Parathyroid adenoma (tissue), 2 donors: Measurements from ENCODE around the gene LRRC4C.

Experiments
- H2AFZ ChIP-seq: fragments of 300-600 bp; sonication (generic); one replicate; pipeline ENCODE4 v1.7.0; 2017; ENCODE audit warnings: antibody characterized with exemption, mild to moderate bottlenecking
- H3K27ac ChIP-seq: fragments of 300-600 bp; sonication (generic); one replicate; pipeline ENCODE4 v1.7.0; 2017
- H3K27me3 ChIP-seq: fragments of 300-600 bp; sonication (generic); one replicate; pipeline ENCODE4 v1.7.0; 2017; ENCODE audit warnings: low read length; ENCODE audit not compliant: control insufficient read depth, insufficient read depth
- H3K36me3 ChIP-seq: fragments of 300-600 bp; sonication (generic); one replicate; pipeline ENCODE4 v1.7.0; 2017; ENCODE audit warnings: low read length; ENCODE audit not compliant: control insufficient read depth, insufficient read depth
- H3K4me1 ChIP-seq: fragments of 300-600 bp; sonication (generic); one replicate; pipeline ENCODE4 v1.7.0; 2017; ENCODE audit warnings: control low read depth
- H3K4me2 ChIP-seq: fragments of 300-600 bp; sonication (generic); one replicate; pipeline ENCODE4 v1.7.0; 2017; ENCODE audit warnings: low read length
- H3K4me3 ChIP-seq: fragments of 300-600 bp; sonication (generic); one replicate; pipeline ENCODE4 v1.7.0; 2017; ENCODE audit warnings: low read depth, low read length
- H3K79me2 ChIP-seq: fragments of 300-600 bp; sonication (generic); one replicate; pipeline ENCODE4 v1.7.0; 2017; ENCODE audit warnings: control low read depth
- H3K9ac ChIP-seq: fragments of 300-600 bp; sonication (generic); one replicate; pipeline ENCODE4 v1.7.0; 2017; ENCODE audit warnings: mild to moderate bottlenecking
- H3K9me3 ChIP-seq: fragments of 300-600 bp; sonication (generic); one replicate; pipeline ENCODE4 v1.7.0; 2017; ENCODE audit warnings: low read length; ENCODE audit not compliant: control insufficient read depth
- TF ChIP-seq, protein P1 (sequence below): fragments of 300-600 bp; sonication (generic); IDR thresholded peaks from one replicate; pipeline ENCODE4 v1.7.0; 2017; ENCODE audit warnings: antibody characterized with exemption, mild to moderate bottlenecking
- donor health status: primary hyperparathyroidism.

LRRC4C gene

DNA sequence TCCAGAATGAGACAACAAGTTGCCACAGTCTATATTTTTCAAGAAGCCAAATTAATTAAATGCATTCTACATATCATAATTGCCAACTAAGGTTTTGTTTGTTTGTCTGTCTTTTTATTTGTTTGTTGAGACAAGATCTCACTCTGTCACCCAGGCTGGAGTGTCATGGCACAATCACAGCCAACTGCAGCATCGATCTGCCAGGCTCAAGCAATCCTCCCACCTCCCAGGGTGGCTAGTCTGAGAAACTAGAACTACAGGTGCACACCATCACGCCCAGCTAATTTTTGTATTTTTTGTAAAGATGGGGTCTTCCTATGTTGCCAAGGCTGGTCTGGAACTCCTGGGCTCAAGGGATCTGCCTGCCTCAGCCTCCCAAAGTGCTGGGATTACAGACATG lies 140.0 kb downstream of the LRRC4C start:
- no peak overlapping the region for H3K4me2 ChIP-seq
- H3K27me3 ChIP-seq = no peaks in the 10 kb centered on the region
- H3K4me1 ChIP-seq = no peaks in the 10 kb centered on the region
- no peak overlapping the region for H3K4me3 ChIP-seq
- no peaks in the 10 kb centered on the region for H3K9me3 ChIP-seq
- TF ChIP-seq, protein P1, sequence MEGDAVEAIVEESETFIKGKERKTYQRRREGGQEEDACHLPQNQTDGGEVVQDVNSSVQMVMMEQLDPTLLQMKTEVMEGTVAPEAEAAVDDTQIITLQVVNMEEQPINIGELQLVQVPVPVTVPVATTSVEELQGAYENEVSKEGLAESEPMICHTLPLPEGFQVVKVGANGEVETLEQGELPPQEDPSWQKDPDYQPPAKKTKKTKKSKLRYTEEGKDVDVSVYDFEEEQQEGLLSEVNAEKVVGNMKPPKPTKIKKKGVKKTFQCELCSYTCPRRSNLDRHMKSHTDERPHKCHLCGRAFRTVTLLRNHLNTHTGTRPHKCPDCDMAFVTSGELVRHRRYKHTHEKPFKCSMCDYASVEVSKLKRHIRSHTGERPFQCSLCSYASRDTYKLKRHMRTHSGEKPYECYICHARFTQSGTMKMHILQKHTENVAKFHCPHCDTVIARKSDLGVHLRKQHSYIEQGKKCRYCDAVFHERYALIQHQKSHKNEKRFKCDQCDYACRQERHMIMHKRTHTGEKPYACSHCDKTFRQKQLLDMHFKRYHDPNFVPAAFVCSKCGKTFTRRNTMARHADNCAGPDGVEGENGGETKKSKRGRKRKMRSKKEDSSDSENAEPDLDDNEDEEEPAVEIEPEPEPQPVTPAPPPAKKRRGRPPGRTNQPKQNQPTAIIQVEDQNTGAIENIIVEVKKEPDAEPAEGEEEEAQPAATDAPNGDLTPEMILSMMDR = no peak
- H3K79me2 ChIP-seq = no peaks in the 10 kb centered on the region
- no peak overlapping the region for H2AFZ ChIP-seq
- no peak overlapping the region for H3K9ac ChIP-seq
- no peaks in the 10 kb centered on the region for H3K36me3 ChIP-seq
- no peak overlapping the region for H3K27ac ChIP-seq

DNA sequence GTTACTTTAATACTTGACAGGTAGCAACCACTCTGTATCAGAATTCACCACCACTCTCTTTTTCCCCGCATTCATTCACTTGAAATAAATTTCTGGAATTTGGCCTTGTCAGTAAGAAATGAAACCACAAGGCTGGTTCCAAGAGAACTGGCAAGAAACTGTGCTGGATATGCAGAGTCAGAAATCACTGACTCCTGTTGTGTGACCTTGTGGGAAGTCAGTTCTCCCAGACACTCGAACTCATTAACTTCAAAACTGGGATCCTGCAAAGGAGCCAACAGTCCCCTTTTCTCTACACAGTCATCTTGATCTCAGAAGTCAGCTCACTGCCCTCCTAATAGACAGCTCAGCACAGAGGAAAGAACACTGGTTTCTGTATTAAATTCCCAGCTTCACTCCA lies 142.7 kb downstream of the LRRC4C start:
- Histone ChIP-seq H3K4me3 (no peak overlapping the region), H3K79me2 (no peaks in the 10 kb centered on the region), H3K27ac (no peak overlapping the region), H3K4me1 (no peaks in the 10 kb centered on the region), H2AFZ (no peak overlapping the region), H3K9me3 (no peaks in the 10 kb centered on the region), H3K36me3 (no peaks in the 10 kb centered on the region), H3K4me2 (no peak overlapping the region), H3K9ac (no peak overlapping the region), H3K27me3 (no peaks in the 10 kb centered on the region)
- TF ChIP-seq, protein P1 = no peak

DNA sequence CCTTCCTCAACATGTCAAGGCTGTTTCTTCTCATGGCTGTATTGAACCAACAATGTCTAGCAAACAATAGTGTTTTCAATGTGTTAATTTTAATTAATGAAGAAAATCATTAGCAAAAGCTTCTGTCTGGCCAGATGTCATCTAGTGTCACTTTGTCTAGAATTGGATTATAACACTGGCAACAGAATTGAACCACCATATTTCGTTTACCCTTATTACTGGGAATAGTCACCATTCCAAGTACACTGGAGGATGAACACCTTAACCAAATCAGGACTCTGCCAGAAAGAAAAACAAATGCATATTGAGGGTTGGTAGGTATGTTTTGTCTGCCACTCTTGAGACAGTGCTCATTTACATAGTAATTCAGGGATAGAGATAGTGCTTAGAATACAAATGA lies 146.2 kb downstream of the LRRC4C start:
- H2AFZ ChIP-seq = no peak overlapping the region
- H3K9ac ChIP-seq = no peak overlapping the region
- no peaks in the 10 kb centered on the region for H3K4me1 ChIP-seq
- H3K27me3 ChIP-seq = no peaks in the 10 kb centered on the region
- H3K4me3 ChIP-seq = no peak overlapping the region
- no peak overlapping the region for H3K27ac ChIP-seq
- TF ChIP-seq, protein P1 = no peak
- no peaks in the 10 kb centered on the region for H3K36me3 ChIP-seq
- H3K9me3 ChIP-seq = no peaks in the 10 kb centered on the region
- H3K4me2 ChIP-seq = no peak overlapping the region
- H3K79me2 ChIP-seq = no peaks in the 10 kb centered on the region

DNA sequence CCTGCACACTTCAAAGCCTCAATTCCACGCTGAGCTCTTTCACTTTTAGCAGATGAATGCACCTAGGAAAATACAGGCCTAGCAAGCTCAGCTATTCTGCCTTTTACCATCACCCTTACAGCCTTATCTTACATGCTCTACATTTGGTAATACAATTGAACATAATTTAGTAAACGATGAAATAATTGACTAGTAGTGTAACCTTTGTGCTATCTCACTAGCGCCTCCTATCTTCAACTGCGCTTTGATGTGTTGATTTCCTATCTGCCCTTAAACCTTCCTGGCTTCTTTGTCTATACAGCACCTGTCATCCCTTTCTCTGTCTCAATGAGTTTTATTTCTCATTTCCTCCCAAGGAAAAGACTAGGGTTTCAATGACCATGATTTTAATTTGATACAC lies 149.7 kb downstream of the LRRC4C start:
- no peak overlapping the region for H3K4me2 ChIP-seq
- H3K27ac ChIP-seq = no peak overlapping the region
- H3K9me3 ChIP-seq = no peaks in the 10 kb centered on the region
- H3K9ac ChIP-seq = no peak overlapping the region
- no peak overlapping the region for H3K4me3 ChIP-seq
- no peak overlapping the region for H2AFZ ChIP-seq
- no peaks in the 10 kb centered on the region for H3K27me3 ChIP-seq
- H3K36me3 ChIP-seq = no peaks in the 10 kb centered on the region
- no peaks in the 10 kb centered on the region for H3K4me1 ChIP-seq
- no peaks in the 10 kb centered on the region for H3K79me2 ChIP-seq
- TF ChIP-seq, protein P1 = no peak

DNA sequence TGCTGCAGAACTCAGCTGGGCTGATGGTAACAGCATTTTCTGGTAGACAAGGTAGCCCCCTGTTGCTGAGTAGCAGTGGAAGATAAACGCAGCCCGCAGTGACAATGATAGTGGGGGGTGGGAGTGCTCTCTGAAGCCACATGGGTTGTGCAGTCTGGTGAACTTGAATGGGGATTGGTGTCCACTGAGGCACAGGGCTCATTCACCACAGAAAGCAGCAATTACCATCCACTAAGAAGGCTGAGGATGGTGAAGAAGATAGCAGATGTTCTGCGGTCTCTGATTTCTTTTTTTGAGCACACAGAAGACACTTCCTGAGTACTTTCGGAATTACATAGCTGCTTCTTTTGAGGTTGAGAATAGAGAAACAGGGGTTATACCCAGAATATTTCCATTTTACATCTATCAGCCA lies 150.3 kb downstream of the LRRC4C start:
- Histone ChIP-seq H3K9me3 (no peaks in the 10 kb centered on the region), H2AFZ (no peak overlapping the region), H3K36me3 (no peaks in the 10 kb centered on the region), H3K4me2 (no peak overlapping the region), H3K79me2 (no peaks in the 10 kb centered on the region), H3K9ac (no peak overlapping the region), H3K4me3 (no peak overlapping the region), H3K4me1 (no peaks in the 10 kb centered on the region), H3K27ac (no peak overlapping the region), H3K27me3 (no peaks in the 10 kb centered on the region)
- TF ChIP-seq, protein P1 = no peak
